Stimulated activated naive CD8-positive, alpha-beta T cell treated with anti-CD3 and anti-CD28 coated beads, Interleukin-15, Interleukin-2, amounts not matched to agents 100 ng/mL and 50 ng/mL, for 24 hours (primary cell): ENCODE data around the gene TOMM7.
"Not testable (repeated sequence)": the region's sequence is repeated elsewhere in the genome, so short reads cannot be mapped to it uniquely, and the experiment has no call there.

ENCODE experiments used
- H3K27ac Mint-ChIP-seq: one replicate; pipeline ENCODE4 v1.8.0; 2021; ENCODE audit warnings: mild to moderate bottlenecking, mixed read lengths
- H3K27me3 Mint-ChIP-seq: one replicate; pipeline ENCODE4 v1.8.0; 2021; ENCODE audit warnings: mixed read lengths
- H3K36me3 Mint-ChIP-seq: one replicate; pipeline ENCODE4 v1.8.0; 2021; ENCODE audit warnings: low read depth, mixed read lengths
- H3K4me1 Mint-ChIP-seq: one replicate; pipeline ENCODE4 v1.8.0; 2021; ENCODE audit warnings: low read depth, mixed read lengths
- H3K4me3 Mint-ChIP-seq: one replicate; pipeline ENCODE4 v1.8.0; 2021; ENCODE audit warnings: mild to moderate bottlenecking, mixed read lengths
- H3K9me3 Mint-ChIP-seq: one replicate; pipeline ENCODE4 v1.8.0; 2021; ENCODE audit warnings: mixed read lengths

The TOMM7 gene

DNA sequence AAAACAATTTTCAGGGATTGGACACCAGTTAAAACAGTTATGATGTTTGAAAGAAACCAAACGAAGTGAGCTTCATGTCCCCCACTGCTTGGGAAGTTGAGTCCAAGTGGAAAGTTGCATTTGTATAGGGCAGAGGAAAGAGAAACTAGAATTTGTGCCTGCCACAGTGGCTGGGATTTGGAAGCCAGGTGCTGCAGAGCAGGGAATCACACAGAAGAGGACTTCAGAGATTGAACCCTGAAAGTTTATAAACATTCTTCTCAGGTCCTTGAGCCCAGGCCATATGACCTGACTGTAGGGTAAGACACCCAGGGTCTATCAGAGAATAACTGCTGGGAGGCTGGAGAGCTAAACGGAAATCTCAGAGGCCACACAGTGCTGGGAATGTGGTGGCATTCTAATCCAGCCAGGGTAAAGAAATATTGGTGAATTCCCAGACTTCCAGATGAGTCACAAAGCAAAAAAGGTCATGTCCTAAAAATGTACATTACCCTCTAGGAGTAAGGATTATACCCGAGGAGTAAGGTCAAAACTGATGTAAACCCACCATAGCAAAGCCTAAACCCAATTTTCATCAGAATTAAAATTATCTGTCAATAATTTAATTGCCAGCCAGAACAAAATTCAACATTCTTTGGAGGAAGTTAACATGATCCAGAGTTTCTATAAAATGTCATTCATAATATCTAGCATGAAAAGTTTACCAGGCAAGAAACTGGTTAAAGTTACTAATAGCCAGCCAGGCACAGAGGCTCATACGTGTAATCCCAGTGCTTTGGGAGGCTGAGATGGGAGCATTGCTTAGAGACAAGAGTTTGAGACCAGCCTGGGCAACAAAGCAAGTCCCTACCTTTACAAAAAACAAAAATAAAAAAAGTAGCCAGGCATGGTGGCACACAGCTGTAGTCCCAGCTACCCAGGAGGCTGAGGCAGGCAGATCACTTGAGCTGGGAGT lies 31.2 kb downstream of the TOMM7 start:
- no peaks in the 10 kb centered on the region for H3K4me1 Mint-ChIP-seq
- H3K36me3 Mint-ChIP-seq = no peaks in the 10 kb centered on the region
- peaks cover 17% of the 10 kb centered on the region for H3K27me3 Mint-ChIP-seq
- H3K9me3 Mint-ChIP-seq = peaks cover 2% of the 10 kb centered on the region
- no peak overlapping the region for H3K27ac Mint-ChIP-seq
- H3K4me3 Mint-ChIP-seq = no peak overlapping the region

DNA sequence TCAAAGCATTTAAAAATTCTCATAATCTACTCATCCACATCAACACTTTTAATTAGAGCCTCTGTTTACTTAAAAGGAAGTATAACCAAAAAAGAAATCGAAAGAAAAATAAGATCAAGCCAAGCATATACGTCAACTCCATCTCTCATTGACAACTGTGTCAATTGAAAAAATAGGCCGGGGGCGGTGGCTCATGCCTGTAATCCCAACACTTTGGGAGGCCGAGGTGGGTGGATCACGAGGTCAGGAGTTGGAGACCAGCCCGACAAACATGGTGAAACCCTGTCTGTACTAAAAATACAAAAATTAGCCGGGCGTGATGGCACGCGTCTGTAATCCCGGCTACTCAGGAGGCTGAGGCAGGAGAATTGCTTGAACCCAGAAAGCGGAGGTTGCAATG lies 32.0 kb downstream of the TOMM7 start:
- not testable (repeated sequence) for H3K36me3 Mint-ChIP-seq, H3K9me3 Mint-ChIP-seq, H3K27ac Mint-ChIP-seq, H3K4me3 Mint-ChIP-seq, H3K4me1 Mint-ChIP-seq
- peaks cover 17% of the 10 kb centered on the region for H3K27me3 Mint-ChIP-seq

DNA sequence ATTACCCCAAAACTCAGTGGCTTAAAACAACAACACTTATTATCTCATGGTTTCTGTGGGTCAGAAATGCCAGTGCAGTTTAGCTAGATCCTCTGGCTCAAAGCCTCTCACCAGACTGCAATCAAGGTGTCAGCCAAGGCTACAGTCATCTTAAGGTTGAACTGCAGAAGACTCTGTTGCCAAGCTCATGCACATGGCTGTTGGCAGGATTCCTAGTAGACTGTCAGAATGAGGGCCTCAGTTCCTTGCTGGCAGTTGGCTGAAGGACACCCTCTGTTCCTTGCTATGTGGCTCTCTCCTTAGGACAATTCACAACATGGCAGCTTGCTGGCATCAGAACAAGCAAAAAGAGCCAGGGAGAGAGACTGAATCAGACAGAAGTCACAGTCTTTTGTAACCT lies 34.7 kb downstream of the TOMM7 start:
- peaks cover 17% of the 10 kb centered on the region for H3K27me3 Mint-ChIP-seq
- H3K4me1 Mint-ChIP-seq = no peaks in the 10 kb centered on the region
- H3K4me3 Mint-ChIP-seq = no peak overlapping the region
- H3K9me3 Mint-ChIP-seq = no peaks in the 10 kb centered on the region
- no peak overlapping the region for H3K27ac Mint-ChIP-seq
- no peaks in the 10 kb centered on the region for H3K36me3 Mint-ChIP-seq

DNA sequence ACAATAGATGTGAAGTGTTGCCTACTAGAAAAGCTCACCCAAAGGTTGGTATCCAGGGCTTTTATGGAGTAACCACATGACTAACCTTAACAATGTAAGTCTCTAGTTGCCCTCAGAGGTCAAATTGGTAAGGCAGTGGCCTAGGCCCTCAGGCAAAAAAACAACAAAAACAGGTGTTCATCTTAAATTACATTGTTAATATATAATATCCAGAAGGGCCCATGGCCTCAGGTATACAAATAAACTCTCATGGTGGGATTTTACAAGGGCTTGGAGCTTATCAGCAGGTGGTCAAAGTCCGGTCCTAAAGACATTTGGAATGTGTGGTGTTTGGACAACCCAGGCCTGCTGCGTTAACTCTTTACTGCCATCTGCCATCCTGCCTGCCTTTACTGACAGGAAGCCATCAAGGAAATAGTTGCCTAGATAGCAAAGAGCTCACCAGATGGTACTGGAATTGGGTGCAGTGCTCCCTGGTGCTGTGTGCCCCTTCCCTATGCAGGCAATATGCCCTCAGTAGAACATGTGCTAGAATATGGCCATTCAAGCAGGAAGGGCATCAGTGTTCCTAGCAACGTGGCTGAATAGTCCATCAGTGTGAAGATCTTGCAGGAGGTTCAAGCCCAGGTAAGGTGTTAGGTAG lies 36.2 kb downstream of the TOMM7 start:
- no peak overlapping the region for H3K4me3 Mint-ChIP-seq
- H3K27me3 Mint-ChIP-seq = peaks cover 15% of the 10 kb centered on the region
- no peaks in the 10 kb centered on the region for H3K9me3 Mint-ChIP-seq
- no peaks in the 10 kb centered on the region for H3K4me1 Mint-ChIP-seq
- no peak overlapping the region for H3K27ac Mint-ChIP-seq
- H3K36me3 Mint-ChIP-seq = no peaks in the 10 kb centered on the region

DNA sequence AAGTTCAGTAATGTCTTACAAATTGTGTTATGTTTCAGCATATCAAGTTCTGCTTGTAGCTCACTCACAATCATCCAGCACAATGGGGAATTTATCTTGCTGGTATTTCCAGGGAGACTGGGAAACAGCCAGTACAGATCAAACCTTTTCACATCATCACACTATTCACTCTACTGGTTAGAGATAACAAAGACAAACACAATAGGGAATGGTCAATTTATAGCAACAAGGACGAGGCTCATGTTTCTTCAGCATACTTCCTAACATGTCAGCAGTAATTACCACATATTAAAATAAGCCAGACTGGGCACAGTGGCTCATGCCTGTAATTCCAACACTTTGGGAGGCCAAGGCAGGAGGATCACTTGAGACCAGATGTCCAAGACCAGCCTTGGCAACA lies 38.3 kb downstream of the TOMM7 start:
- Mint-ChIP-seq H3K4me1 (no peaks in the 10 kb centered on the region), H3K9me3 (no peaks in the 10 kb centered on the region), H3K27me3 (peaks cover 8% of the 10 kb centered on the region), H3K36me3 (no peaks in the 10 kb centered on the region), H3K4me3 (no peak overlapping the region), H3K27ac (no peak overlapping the region)

DNA sequence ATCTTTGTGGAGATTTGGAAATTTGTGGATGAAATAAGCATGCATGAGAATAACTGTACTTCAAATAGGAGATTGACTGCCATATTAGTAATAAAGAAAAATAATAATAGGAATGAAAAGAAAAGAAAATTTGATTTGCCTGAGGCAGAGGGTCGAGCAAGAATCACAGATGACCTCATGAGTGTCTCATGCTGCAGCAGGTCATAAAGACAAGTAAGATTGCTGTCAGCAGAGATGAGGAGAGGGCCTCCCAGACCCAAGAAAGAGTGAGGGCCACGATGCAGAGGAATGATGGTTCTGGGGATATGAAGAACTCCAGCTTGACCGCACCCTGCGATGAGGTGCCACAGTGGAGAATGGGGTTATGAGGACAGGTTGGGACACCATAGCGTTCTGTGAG lies 39.2 kb downstream of the TOMM7 start:
- no peaks in the 10 kb centered on the region for H3K9me3 Mint-ChIP-seq
- H3K4me3 Mint-ChIP-seq = no peak overlapping the region
- no peaks in the 10 kb centered on the region for H3K36me3 Mint-ChIP-seq
- H3K27ac Mint-ChIP-seq = no peak overlapping the region
- H3K4me1 Mint-ChIP-seq = no peaks in the 10 kb centered on the region
- peaks cover 8% of the 10 kb centered on the region for H3K27me3 Mint-ChIP-seq

DNA sequence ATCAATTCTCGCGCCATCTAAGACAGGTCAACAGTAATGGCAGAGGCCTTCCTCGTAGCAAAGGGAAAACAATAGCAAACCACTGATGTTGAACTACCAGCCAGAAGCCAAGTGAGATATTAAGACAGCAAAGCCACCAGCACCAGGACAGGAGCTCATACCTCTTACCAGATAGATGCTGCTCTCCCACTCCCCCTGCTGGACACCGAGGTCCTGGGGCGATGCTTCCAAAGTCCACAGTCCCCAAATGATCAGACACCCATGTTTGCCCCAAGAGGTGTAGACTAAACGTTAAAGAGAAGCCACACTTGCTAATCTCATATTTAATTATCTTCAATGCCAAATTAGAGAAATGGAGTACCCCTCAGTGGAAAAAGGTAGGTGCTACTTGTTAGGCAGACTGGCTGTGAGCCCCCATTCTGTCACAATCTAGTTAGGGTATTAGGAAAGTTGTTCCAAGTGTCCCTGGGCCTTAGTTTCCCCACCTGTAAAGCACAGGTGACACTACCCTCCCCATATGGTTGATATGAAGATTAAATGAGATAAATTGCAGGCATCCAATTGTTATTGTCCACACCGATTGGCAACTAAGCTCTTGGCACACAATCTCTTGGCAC lies 39.9 kb downstream of the TOMM7 start:
- Mint-ChIP-seq H3K36me3 (no peaks in the 10 kb centered on the region), H3K27me3 (peaks cover 6% of the 10 kb centered on the region), H3K4me1 (no peaks in the 10 kb centered on the region), H3K27ac (no peak overlapping the region), H3K4me3 (no peak overlapping the region), H3K9me3 (no peaks in the 10 kb centered on the region)

DNA sequence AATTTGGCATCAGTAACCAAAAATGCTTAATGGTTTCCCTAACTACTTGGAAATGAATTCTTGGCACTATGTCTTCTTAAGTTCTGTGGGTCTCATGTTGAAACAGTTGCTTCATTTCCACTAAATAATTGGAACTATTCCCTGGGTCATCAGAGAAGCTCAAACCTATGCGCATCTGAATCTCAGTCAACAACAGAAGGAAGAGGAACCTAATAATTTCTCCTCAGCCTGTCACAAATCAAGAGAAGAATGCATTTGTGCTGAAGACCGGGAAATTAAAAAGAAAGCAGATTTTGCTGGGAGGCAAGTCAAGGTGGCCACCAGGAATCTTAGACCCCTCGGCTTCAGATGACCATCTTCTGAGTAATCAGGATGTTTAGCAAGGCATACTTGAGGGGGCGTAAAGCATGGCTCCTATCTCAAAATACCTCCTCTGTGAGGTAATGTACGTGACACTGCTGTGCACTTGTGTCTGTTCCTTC lies 41.4 kb downstream of the TOMM7 start:
- Mint-ChIP-seq H3K4me3 (no peak overlapping the region), H3K9me3 (no peaks in the 10 kb centered on the region), H3K27ac (no peak overlapping the region), H3K27me3 (peaks cover 11% of the 10 kb centered on the region), H3K4me1 (no peaks in the 10 kb centered on the region), H3K36me3 (no peaks in the 10 kb centered on the region)

DNA sequence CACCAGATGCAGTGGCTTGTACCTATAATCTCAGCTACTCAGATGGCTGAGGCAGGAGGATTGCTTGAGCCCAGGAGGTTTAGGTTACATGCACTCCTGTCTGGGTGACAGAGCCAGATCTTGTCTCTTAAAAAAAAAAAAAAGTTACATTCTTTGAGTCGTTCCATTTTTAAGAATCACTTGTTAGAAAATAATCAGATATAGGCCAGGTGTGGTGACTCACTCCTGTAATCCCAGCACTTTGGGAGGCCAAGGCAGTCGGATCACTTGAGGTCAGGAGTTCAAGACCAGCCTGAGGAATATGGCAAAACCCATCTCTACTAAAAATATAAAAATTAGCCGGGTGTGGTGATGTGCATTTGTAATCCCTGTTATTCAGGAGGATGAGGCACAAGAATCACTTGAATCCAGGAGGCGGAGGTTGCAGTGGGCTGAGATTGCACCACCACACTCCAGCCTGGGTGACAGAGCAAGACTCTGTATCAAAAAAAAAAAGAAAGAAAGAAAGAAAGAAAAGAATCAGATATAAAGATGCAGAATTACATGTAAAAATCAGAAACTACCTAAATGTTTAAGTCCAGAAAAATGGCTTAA lies 42.8 kb downstream of the TOMM7 start:
- H3K27me3 Mint-ChIP-seq = peaks cover 11% of the 10 kb centered on the region
- not testable (repeated sequence) for H3K4me1 Mint-ChIP-seq, H3K36me3 Mint-ChIP-seq, H3K27ac Mint-ChIP-seq, H3K9me3 Mint-ChIP-seq, H3K4me3 Mint-ChIP-seq

DNA sequence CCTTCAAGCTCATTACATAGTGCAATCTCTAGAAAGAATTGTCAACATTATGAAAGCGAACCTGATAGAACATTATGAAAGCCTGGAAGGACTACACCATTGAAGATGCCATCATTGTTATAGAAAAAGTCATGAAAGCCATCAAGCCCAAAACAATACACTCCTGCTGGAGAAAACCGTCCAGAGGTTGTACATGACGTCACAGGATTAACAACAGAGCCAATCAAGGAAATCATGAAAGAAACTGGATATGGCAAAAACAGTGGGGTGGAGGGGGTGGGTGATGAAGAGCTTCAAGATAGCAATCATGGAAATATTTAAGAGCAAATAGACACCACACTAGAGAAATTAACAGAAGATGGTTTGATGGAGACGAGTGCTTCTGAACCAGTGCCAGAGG lies 45.7 kb downstream of the TOMM7 start:
- no peaks in the 10 kb centered on the region for H3K4me1 Mint-ChIP-seq

DNA sequence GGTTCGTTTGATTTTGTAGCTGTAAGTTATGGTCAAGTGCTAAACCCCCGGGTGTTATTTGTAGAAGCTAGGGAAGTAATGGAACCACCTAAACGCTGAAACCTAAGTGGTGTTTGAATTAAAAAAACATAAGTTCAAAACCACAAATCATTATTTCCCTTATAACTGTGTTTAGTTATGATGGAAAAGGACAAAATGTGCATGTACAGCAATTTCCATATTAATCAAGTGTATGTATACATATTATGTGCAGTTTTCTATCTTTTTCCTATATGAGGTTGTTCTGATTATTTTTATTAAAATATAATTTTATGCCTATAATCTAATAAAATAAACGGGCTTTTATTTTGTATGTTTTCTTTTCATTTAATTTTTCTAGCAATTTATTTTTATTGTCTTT lies 49.8 kb downstream of the TOMM7 start:
- Mint-ChIP-seq H3K4me1 (no peaks in the 10 kb centered on the region), H3K4me3 (no peak overlapping the region), H3K27me3 (peaks cover 38% of the 10 kb centered on the region), H3K27ac (no peak overlapping the region), H3K9me3 (no peaks in the 10 kb centered on the region), H3K36me3 (no peaks in the 10 kb centered on the region)

More for the DNA sequence above, 45.7 kb downstream of the TOMM7 start:
- Mint-ChIP-seq H3K27me3 (peaks cover 21% of the 10 kb centered on the region), H3K27ac (no peak overlapping the region), H3K4me3 (no peak overlapping the region), H3K9me3 (no peaks in the 10 kb centered on the region), H3K36me3 (no peaks in the 10 kb centered on the region)

DNA sequence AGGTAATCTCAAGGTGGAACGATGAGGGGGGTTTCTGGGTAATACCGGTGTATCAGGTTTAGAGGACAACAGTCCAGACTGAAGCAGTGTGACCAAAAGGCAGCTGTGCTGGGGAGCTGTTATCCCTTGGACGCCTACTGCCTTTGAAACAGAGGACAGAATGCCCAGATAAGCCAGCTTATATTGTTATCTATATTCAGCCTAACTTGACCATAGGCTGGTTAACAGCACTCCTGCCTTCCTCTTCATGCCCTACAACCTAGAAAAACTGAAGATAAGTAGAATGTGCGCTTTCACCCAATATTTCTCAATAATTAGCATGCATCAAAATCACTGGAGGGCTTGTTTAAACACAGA lies 50.8 kb downstream of the TOMM7 start:
- no peaks in the 10 kb centered on the region for H3K4me1 Mint-ChIP-seq
- H3K27ac Mint-ChIP-seq = no peak overlapping the region
- no peaks in the 10 kb centered on the region for H3K36me3 Mint-ChIP-seq
- H3K4me3 Mint-ChIP-seq = no peak overlapping the region
- peaks cover 43% of the 10 kb centered on the region for H3K27me3 Mint-ChIP-seq
- no peaks in the 10 kb centered on the region for H3K9me3 Mint-ChIP-seq

DNA sequence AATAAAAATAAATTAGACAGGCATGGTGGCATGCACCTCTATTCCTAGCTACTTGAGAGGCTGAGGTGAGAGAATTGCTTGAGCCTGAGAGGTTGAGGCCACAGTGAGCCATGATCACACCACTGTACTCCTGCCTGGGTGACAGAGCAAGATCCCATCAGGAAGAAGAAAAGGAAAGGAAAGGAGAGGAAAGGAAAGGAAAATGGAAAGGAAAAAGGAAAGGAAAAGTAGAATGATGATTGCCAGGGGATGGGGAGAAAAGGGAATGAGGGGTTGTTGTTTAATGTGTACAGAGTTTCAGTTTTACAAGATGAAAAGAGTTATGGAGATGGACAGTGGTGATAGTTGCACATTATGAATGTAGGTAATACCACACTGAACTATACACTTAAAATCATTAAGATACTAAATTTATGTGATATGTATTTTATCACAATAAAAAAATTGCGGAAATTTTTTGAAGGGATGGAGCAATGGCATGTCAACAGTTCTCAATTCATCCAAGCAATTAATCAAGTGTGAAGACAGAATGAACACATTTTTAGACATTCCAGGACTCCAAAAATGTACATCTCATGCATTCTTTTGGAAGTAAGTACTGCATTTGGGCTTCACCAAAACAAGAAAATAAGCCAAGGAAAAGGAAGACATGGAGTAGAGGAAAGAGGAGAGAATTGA lies 51.3 kb downstream of the TOMM7 start:
- Mint-ChIP-seq H3K9me3 (no peaks in the 10 kb centered on the region), H3K4me3 (no peak overlapping the region), H3K27ac (no peak overlapping the region)

DNA sequence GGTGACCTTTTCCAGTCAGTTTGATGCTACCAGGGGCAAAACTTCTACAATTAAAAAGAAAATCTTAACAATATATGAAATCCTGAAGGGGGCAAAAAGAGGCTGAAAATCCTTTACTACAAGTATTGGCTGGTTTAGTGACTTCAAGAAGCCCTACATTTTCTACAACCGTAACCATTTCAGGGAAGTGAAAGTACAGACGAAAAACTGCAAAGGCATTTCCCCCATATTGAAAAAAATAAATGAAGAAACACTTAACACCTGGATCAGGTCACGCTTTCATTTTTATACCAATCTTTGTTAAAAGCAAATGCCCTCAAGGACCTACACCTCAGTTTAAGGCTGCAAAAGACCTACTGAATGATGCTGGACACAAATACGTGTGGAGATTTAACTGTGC lies 57.0 kb downstream of the TOMM7 start:
- peaks cover 55% of the 10 kb centered on the region for H3K27me3 Mint-ChIP-seq
- no peaks in the 10 kb centered on the region for H3K4me1 Mint-ChIP-seq
- H3K36me3 Mint-ChIP-seq = no peaks in the 10 kb centered on the region
- no peak overlapping the region for H3K4me3 Mint-ChIP-seq
- H3K9me3 Mint-ChIP-seq = no peaks in the 10 kb centered on the region
- H3K27ac Mint-ChIP-seq = no peak overlapping the region

More for the DNA sequence above, 51.3 kb downstream of the TOMM7 start:
- no peaks in the 10 kb centered on the region for H3K4me1 Mint-ChIP-seq
- H3K27me3 Mint-ChIP-seq = peaks cover 43% of the 10 kb centered on the region
- no peaks in the 10 kb centered on the region for H3K36me3 Mint-ChIP-seq
